IMR-90 (cell line): ENCODE measurements around the gene ANXA3. TPM values are rescaled to one million over a fixed set of nuclear protein-coding genes. Genes with fewer than 3 reads are reported as not detected.

Source experiments
- ATAC-seq: fragments of 200-7000 bp; cut with Tn5 transposase; 2 replicates; pipeline ENCODE4 v1.9.1; 2020; ENCODE audit warnings: low read depth, mild to moderate bottlenecking, moderate library complexity
- BruUV-seq: library from RNA; stranded (reverse); fragments of 400-500 nt; replicated peaks from 2 replicates; lab custom pipeline; 2021; lab: Mats Ljungman, UMichigan
- CTCF ChIA-PET: fragments of 300-600 bp; formaldehyde crosslinking; extraction: SDS; loops from one replicate; lab custom pipeline; 2021; ENCODE audit warnings: antibody characterized with exemption; lab: Yijun Ruan, JAX
- POLR2A ChIA-PET: fragments of 300-600 bp; sonication (Branson Sonifier 250); formaldehyde crosslinking; loops from one replicate; lab custom pipeline; 2022; ENCODE audit warnings: antibody characterized with exemption; ENCODE audit not compliant: unreplicated experiment; lab: Charles Lee
- DNase-seq: peaks from one replicate; pipeline ENCODE4 v3.0.0; 2013
- H2AFZ ChIP-seq: replicated peaks from 2 replicates; pipeline ENCODE3; 2013; ENCODE audit warnings: low read length, mild to moderate bottlenecking; ENCODE audit not compliant: poor library complexity
- H2AK5ac ChIP-seq: 2 replicates; pipeline ENCODE4 v1.6.1; 2013; ENCODE audit warnings: low read depth, low read length, inconsistent platforms
- H2AK9ac ChIP-seq: replicated peaks from 2 replicates; pipeline ENCODE3; 2013; ENCODE audit warnings: mild to moderate bottlenecking, low read depth, low read length, moderate library complexity; ENCODE audit not compliant: poor library complexity
- H2BK120ac ChIP-seq: 2 replicates; pipeline ENCODE4 v1.6.1; 2013; ENCODE audit warnings: low read depth, low read length, inconsistent platforms
- H2BK15ac ChIP-seq: 3 replicates; pipeline ENCODE4 v1.6.1; 2013; ENCODE audit warnings: low read depth, low read length, inconsistent platforms
- H2BK20ac ChIP-seq: 2 replicates; pipeline ENCODE4 v1.6.1; 2013; ENCODE audit warnings: low read depth, mild to moderate bottlenecking, inconsistent platforms, low read length, moderate library complexity
- H2BK5ac ChIP-seq: 2 replicates; pipeline ENCODE4 v1.6.1; 2013; ENCODE audit warnings: mild to moderate bottlenecking, low read depth, low read length, inconsistent platforms; ENCODE audit not compliant: poor library complexity, severe bottlenecking
- H3K14ac ChIP-seq: replicated peaks from 2 replicates; pipeline ENCODE4 v1.6.1; 2013; ENCODE audit warnings: low read depth, low read length, inconsistent platforms
- H3K18ac ChIP-seq: 2 replicates; pipeline ENCODE4 v1.6.1; 2013; ENCODE audit warnings: low read depth, low read length, control low read depth
- H3K23ac ChIP-seq: 2 replicates; pipeline ENCODE4 v1.6.1; 2013; ENCODE audit warnings: low read depth, low read length, inconsistent platforms
- H3K27ac ChIP-seq: 2 replicates; pipeline ENCODE4 v1.5.1; 2013; ENCODE audit warnings: mild to moderate bottlenecking, control low read depth, low read length; ENCODE audit not compliant: insufficient read depth
- H3K27me3 ChIP-seq: 2 replicates; pipeline ENCODE4 v1.6.1; 2013; ENCODE audit warnings: low read length; ENCODE audit not compliant: control insufficient read depth, insufficient read depth
- H3K36me3 ChIP-seq: 2 replicates; pipeline ENCODE4 v1.6.1; 2013; ENCODE audit warnings: low read length, mixed read lengths; ENCODE audit not compliant: control insufficient read depth, insufficient read depth
- H3K4ac ChIP-seq: 2 replicates; pipeline ENCODE4 v1.6.1; 2013; ENCODE audit warnings: low read depth, low read length, inconsistent platforms
- H3K4me1 ChIP-seq: 2 replicates; pipeline ENCODE4 v1.6.1; 2013; ENCODE audit warnings: low read length, mixed read lengths; ENCODE audit not compliant: control insufficient read depth, insufficient read depth
- H3K4me2 ChIP-seq: 2 replicates; pipeline ENCODE4 v1.6.1; 2013; ENCODE audit warnings: low read depth, mild to moderate bottlenecking, control low read depth, low read length, moderate library complexity
- H3K4me3 ChIP-seq: 2 replicates; pipeline ENCODE4 v1.5.1; 2013; ENCODE audit warnings: low read depth, mild to moderate bottlenecking, control low read depth, low read length, moderate library complexity; ENCODE audit not compliant: insufficient read depth
- H3K56ac ChIP-seq: 2 replicates; pipeline ENCODE4 v1.6.1; 2013; ENCODE audit warnings: low read length, inconsistent platforms; ENCODE audit not compliant: insufficient read depth; ENCODE audit errors: extremely low read depth
- H3K79me1 ChIP-seq, 2 experiments: 2 replicates each; pipeline ENCODE4 v1.6.1; 2013; ENCODE audit warnings: low read length in 2 of 2, inconsistent platforms in 1 of 2, low read depth in 1 of 2
- H3K9ac ChIP-seq: 2 replicates; pipeline ENCODE4 v1.6.1; 2013; ENCODE audit warnings: low read depth, low read length, control low read depth
- H3K9me1 ChIP-seq: 2 replicates; pipeline ENCODE4 v1.6.1; 2013; ENCODE audit warnings: low read length, inconsistent platforms; ENCODE audit not compliant: insufficient read depth
- H3K9me3 ChIP-seq: 2 replicates; pipeline ENCODE4 v1.6.1; 2013; ENCODE audit warnings: low read length; ENCODE audit not compliant: control insufficient read depth, insufficient read depth
- H4K20me1 ChIP-seq: 2 replicates; pipeline ENCODE4 v1.6.1; 2013; ENCODE audit warnings: low read length, inconsistent platforms; ENCODE audit not compliant: insufficient read depth
- H4K5ac ChIP-seq: 2 replicates; pipeline ENCODE4 v1.6.1; 2013; ENCODE audit warnings: mild to moderate bottlenecking, low read depth, low read length, control low read depth
- H4K8ac ChIP-seq, 2 experiments: 2 replicates each; pipeline ENCODE4 v1.6.1; 2013; ENCODE audit warnings: low read depth in 2 of 2, low read length in 2 of 2, control low read depth in 1 of 2, inconsistent platforms in 1 of 2
- H4K91ac ChIP-seq: 2 replicates; pipeline ENCODE4 v1.6.1; 2013; ENCODE audit warnings: low read depth, low read length, inconsistent platforms; ENCODE audit not compliant: insufficient read depth
- ELK1 ChIP-seq: fragments of 150-350 bp; IDR thresholded peaks from 2 replicates; pipeline ENCODE4 v1.6.1; 2016; ENCODE audit warnings: low read depth, mild to moderate bottlenecking, low read length, moderate library complexity, borderline replicate concordance
- FOS ChIP-seq: fragments of 150-350 bp; IDR thresholded peaks from 2 replicates; pipeline ENCODE4 v1.6.1; 2016; ENCODE audit warnings: low read depth, low read length
- MAZ ChIP-seq: IDR thresholded peaks from 2 replicates; pipeline ENCODE4 v1.6.1; 2012; ENCODE audit warnings: low read depth, mild to moderate bottlenecking, low read length, improper control_type of control experiment, moderate library complexity, borderline replicate concordance
- MXI1 ChIP-seq: IDR thresholded peaks from 2 replicates; pipeline ENCODE4 v1.6.1; 2012; ENCODE audit warnings: low read depth, mild to moderate bottlenecking, low read length, moderate library complexity, borderline replicate concordance
- POLR2A ChIP-seq: IDR thresholded peaks from 2 replicates; pipeline ENCODE4 v1.6.1; 2012; ENCODE audit warnings: mild to moderate bottlenecking, low read depth, low read length
- RCOR1 ChIP-seq: IDR thresholded peaks from 2 replicates; pipeline ENCODE4 v1.6.1; 2012; ENCODE audit warnings: mild to moderate bottlenecking, low read length, improper control_type of control experiment; ENCODE audit not compliant: insufficient replicate concordance
- RFX5 ChIP-seq: IDR thresholded peaks from 2 replicates; pipeline ENCODE4 v1.8.0; 2012; ENCODE audit warnings: low read depth, mild to moderate bottlenecking, low read length, moderate library complexity
- WGBS, 2 experiments: methylation state at CpG; one replicate each; pipeline versions ENCODE4 v1.1.5 to v1.1.7; 2013; ENCODE audit warnings: missing lambda C conversion rate in 2 of 2; ENCODE audit not compliant: insufficient read length in 1 of 2; ENCODE audit errors: extremely low coverage in 2 of 2; 5-methylcytosine and 5-hydroxymethylcytosine counted together
- dilution Hi-C: fragments of 300-500 bp; cut with HindIII; formaldehyde crosslinking; loops from one replicate; pipeline ENCODE4 v1.14.3; 2018; ENCODE audit warnings: low sequenced_read_pairs; ENCODE audit not compliant: unreplicated experiment
- in situ Hi-C: fragments of 300-500 bp; cut with MboI; formaldehyde crosslinking; loops from 3 replicates; pipeline ENCODE4 v1.14.3; 2019; ENCODE audit warnings: low sequenced_read_pairs, inconsistent platforms, mixed read lengths
- intact Hi-C: fragments of 100-400 bp; cut with micrococcal nuclease; formaldehyde crosslinking; loops from 2 replicates; pipeline ENCODE4 v1.10.0; 2022
- polyA plus RNA-seq, 3 experiments: library from polyadenylated mRNA; depleted of rRNA; stranded (reverse); fragments of >200 nt; gene quantifications; 2 replicates each; pipeline ENCODE4 v1.2.3, GENCODE V29; 2012; ENCODE audit warnings: low replicate concordance in 1 of 3
- total RNA-seq: library from RNA; depleted of rRNA; stranded (reverse); fragments of >200 nt; gene quantifications from 2 replicates; pipeline ENCODE4 v1.2.3, GENCODE V29; 2012

ANXA3 gene
- total and polyA plus RNA-seq, 2 of the 4 experiments (the other 2 are of a cell fraction), result 4.2 to 5.0 TPM

- Histone ChIP-seq H2AK9ac (no peak overlapping the region), H2BK20ac (peak overlapping the region; percentile 24), H2AK5ac (no peak overlapping the region; the same call in 1 of the 2 replicates), H3K18ac (no peak overlapping the region), H2BK5ac (no peak overlapping the region), H3K79me1 (no peaks in the 10 kb centered on the region), H3K4me1 (no peaks in the 10 kb centered on the region; the same call in 1 of the 2 replicates), H3K56ac (no peak overlapping the region), H2BK120ac (no peak overlapping the region), H4K91ac (peak overlapping the region; percentile 11; the same call in 1 of the 2 replicates), H3K27ac (no peak overlapping the region), H4K5ac (no peak overlapping the region), H3K14ac (peak overlapping the region; percentile 15; the same call in 1 of the 2 replicates), H3K4ac (peak overlapping the region; percentile 44; the same call in 1 of the 2 replicates), H2BK15ac (no peak overlapping the region), H4K8ac (no peak overlapping the region), H3K36me3 (no peaks in the 10 kb centered on the region), H4K20me1 (no peaks in the 10 kb centered on the region), H3K27me3 (no peaks in the 10 kb centered on the region), H3K4me2 (no peak overlapping the region), H3K23ac (0 out of 2 replicates have a peak overlapping the region, but pooled peaks have one; percentile 12), H3K9ac (no peak overlapping the region), H2AFZ (no peak overlapping the region), H3K9me3 (no peaks in the 10 kb centered on the region), H3K4me3 (no peak overlapping the region), H3K9me1 (no peaks in the 10 kb centered on the region)
- in situ Hi-C loops, result loop anchor here (5.0 kb wide), 1 partner anchor 254 kb away; no protein-coding TSS in a partner anchor
- intact Hi-C loops, result loop anchor here (2.0 to 10.0 kb wide), 3 partner anchors 163 to 656 kb away; partner anchors contain the start of gene BMP2K
- DNase-seq (no peak), ATAC-seq (no peak)
- TF ChIP-seq MAZ (no peak), MXI1 (no peak), POLR2A (no peak), RCOR1 (no peak), ELK1 (no peak), FOS (no peak), RFX5 (no peak)
- ChIA-PET CTCF (interaction anchor here (1.2 to 1.5 kb wide), 2 partner anchors 10 to 250 kb away, joined by 6 read pairs; no protein-coding TSS in a partner anchor), POLR2A (interaction anchor here (0.6 kb wide), 1 partner anchor 1730 kb away, joined by 7 read pairs; no protein-coding TSS in a partner anchor)
- BruUV-seq, result no TSS peak
- dilution Hi-C loops, result loop anchor here (25.0 kb wide), 1 partner anchor 249 kb away; no protein-coding TSS in a partner anchor
- 86% methylated on average over 1 of the region's 7 CpGs; no CpG with 5 or more reads in 1 of the 2 experiments for WGBS, 2 experiments
Measured at GRCh38 chr4:78613522-78614321, 62.2 kb downstream of the ANXA3 start.
